ENCODE data around the gene ZNF547. TPM values are rescaled to one million over a fixed set of nuclear protein-coding genes. Genes with fewer than 3 reads are reported as not detected.

ZNF547 gene
- total RNA-seq, 1 experiment from 2014 or later: 1.4 TPM

GRCh38 chr19:57403737-57404563 lies 40.6 kb downstream of the ZNF547 start:
- intact Hi-C loops (cut with micrococcal nuclease): loop anchor here (10.0 kb wide), 1 partner anchor 501 kb away; no protein-coding TSS in a partner anchor
- RAD21 ChIA-PET (ENCODE audit: low non-redundant PET in 1 of 2, low total read pairs in 2 of 2, uncharacterized antibody in 2 of 2, unreplicated experiment in 2 of 2): no interaction called here
- Histone ChIP-seq H3K4me1 (ENCODE audit: control insufficient read depth in 1 of 2, insufficient read depth in 2 of 2, low read length in 2 of 2) (no peaks in the 10 kb centered on the region), H3K9me3 (ENCODE audit: control insufficient read depth in 1 of 2, insufficient read depth in 1 of 2, low read depth in 1 of 2, low read length in 2 of 2) (peaks cover 8 to 12% of the 10 kb centered on the region in 2 experiments; a peak in 2 of 4 replicates), H2AFZ (ENCODE audit: low read depth, low read length, poor library complexity, severe bottlenecking) (no peak overlapping the region), H3K27me3 (ENCODE audit: insufficient read depth, low read length) (no peaks in the 10 kb centered on the region), H3K4me2 (ENCODE audit: low read length) (no peak overlapping the region), H3K4me3 (replicated peaks in 1 of 2; ENCODE audit: low read depth in 1 of 2, low read length in 2 of 2) (no peak overlapping the region), H3K79me2 (ENCODE audit: insufficient read depth, low read length) (no peaks in the 10 kb centered on the region), H3K36me3 (ENCODE audit: control insufficient read depth in 1 of 2, insufficient read depth in 2 of 2, low read length in 2 of 2) (peaks cover under 1 to 8% of the 10 kb centered on the region in 2 experiments; a peak in 3 of 4 replicates), H4K20me1 (ENCODE audit: insufficient read depth) (no peaks in the 10 kb centered on the region), H3K9ac (ENCODE audit: low read length) (no peak overlapping the region), H3K27ac (ENCODE audit: low read depth, low read length) (no peak overlapping the region), H3K9me2 (ENCODE audit: insufficient read depth) (no peaks in the 10 kb centered on the region)
- POLR2A ChIA-PET: interaction anchor here (0.8 to 1.2 kb wide), 2 partner anchors 10 to 30 kb away, joined by 3 read pairs; no protein-coding TSS in a partner anchor
- BruUV-seq (replicated peaks): no TSS peak
- DNase-seq (ENCODE audit: low read depth, low spot score) (no peak), ATAC-seq (no peak)
- CTCF ChIA-PET: no interaction called here
- no peak for TF ChIP-seq POLR2A (IDR thresholded peaks at IDR 0.05; ENCODE audit: borderline replicate concordance, extremely low read depth, insufficient read depth, insufficient read length)
- no peak for TF ChIP-seq ATF3 (IDR thresholded peaks at IDR 0.05)
- no peak for TF ChIP-seq CEBPB (IDR thresholded peaks at IDR 0.05; ENCODE audit: low read depth)
- no peak for TF ChIP-seq JUND (IDR thresholded peaks at IDR 0.05)
- no peak for TF ChIP-seq FOSL1 (IDR thresholded peaks at IDR 0.05; ENCODE audit: low read depth)
- no peak for TF ChIP-seq POLR2AphosphoS5 (IDR thresholded peaks at IDR 0.05; ENCODE audit: low read depth, low read length)
- no peak for TF ChIP-seq REST (IDR thresholded peaks at IDR 0.05; ENCODE audit: low read depth)
- TF ChIP-seq ELF1 (IDR thresholded peaks at IDR 0.05; ENCODE audit: borderline replicate concordance, low read depth): no peak
- no peak for TF ChIP-seq EZH2 (IDR thresholded peaks at IDR 0.05)
- no peak for TF ChIP-seq ZFX (IDR thresholded peaks at IDR 0.05)
- TF ChIP-seq SRF (IDR thresholded peaks at IDR 0.05; ENCODE audit: low read depth): no peak
- no peak for TF ChIP-seq RAD21 (IDR thresholded peaks at IDR 0.05; ENCODE audit: low read depth)
- TF ChIP-seq YY1 (IDR thresholded peaks at IDR 0.05; ENCODE audit: extremely low read depth, insufficient replicate concordance, low read depth, low read length): no peak
- TF ChIP-seq EZH2phosphoT487 (IDR thresholded peaks at IDR 0.05; ENCODE audit: borderline replicate concordance): no peak
- no peak for TF ChIP-seq MAX (IDR thresholded peaks at IDR 0.05)

Measured in HCT116 (cell line).